ENCODE results near the gene PPP1R27.
"Not testable (repeated sequence)": the region's sequence is repeated elsewhere in the genome, so short reads cannot be mapped to it uniquely, and the experiment has no call there.

The PPP1R27 gene

GRCh38 chr17:81842378-81842724 is 7.5 kb upstream of the PPP1R27 start:
- H3K4me3 ChIP-seq (ENCODE audit: low read length) = no peak overlapping the region
- no peaks in the 10 kb centered on the region for H3K4me1 ChIP-seq (ENCODE audit: low read length)
- no peak overlapping the region for H3K27ac ChIP-seq (ENCODE audit: low read length)
- 0 out of 2 replicates have a peak, but pooled peaks cover 14% of the 10 kb centered on the region for H4K20me1 ChIP-seq (ENCODE audit: insufficient read depth, low read length)
- H3K36me3 ChIP-seq (replicated peaks; ENCODE audit: low read depth, low read length) = peaks cover 44% of the 10 kb centered on the region
- no peak overlapping the region for H3K9ac ChIP-seq (ENCODE audit: low read length)
- no peaks in the 10 kb centered on the region for H3K79me2 ChIP-seq (ENCODE audit: low read length)
- no peak overlapping the region for H2AFZ ChIP-seq (ENCODE audit: low read depth, low read length)
- no peaks in the 10 kb centered on the region for H3K27me3 ChIP-seq (ENCODE audit: low read depth, low read length)
- no peak overlapping the region for H3K4me2 ChIP-seq (ENCODE audit: low read length)
- TF ChIP-seq, protein P1, sequence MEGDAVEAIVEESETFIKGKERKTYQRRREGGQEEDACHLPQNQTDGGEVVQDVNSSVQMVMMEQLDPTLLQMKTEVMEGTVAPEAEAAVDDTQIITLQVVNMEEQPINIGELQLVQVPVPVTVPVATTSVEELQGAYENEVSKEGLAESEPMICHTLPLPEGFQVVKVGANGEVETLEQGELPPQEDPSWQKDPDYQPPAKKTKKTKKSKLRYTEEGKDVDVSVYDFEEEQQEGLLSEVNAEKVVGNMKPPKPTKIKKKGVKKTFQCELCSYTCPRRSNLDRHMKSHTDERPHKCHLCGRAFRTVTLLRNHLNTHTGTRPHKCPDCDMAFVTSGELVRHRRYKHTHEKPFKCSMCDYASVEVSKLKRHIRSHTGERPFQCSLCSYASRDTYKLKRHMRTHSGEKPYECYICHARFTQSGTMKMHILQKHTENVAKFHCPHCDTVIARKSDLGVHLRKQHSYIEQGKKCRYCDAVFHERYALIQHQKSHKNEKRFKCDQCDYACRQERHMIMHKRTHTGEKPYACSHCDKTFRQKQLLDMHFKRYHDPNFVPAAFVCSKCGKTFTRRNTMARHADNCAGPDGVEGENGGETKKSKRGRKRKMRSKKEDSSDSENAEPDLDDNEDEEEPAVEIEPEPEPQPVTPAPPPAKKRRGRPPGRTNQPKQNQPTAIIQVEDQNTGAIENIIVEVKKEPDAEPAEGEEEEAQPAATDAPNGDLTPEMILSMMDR (IDR thresholded peaks at IDR 0.05; ENCODE audit: low read depth, low read length) = no peak
- no peak for TF ChIP-seq EZH2phosphoT487 (IDR thresholded peaks at IDR 0.05; ENCODE audit: low read depth)
- H3K9me3 ChIP-seq (ENCODE audit: insufficient read depth, low read length) = no peaks in the 10 kb centered on the region

DNA sequence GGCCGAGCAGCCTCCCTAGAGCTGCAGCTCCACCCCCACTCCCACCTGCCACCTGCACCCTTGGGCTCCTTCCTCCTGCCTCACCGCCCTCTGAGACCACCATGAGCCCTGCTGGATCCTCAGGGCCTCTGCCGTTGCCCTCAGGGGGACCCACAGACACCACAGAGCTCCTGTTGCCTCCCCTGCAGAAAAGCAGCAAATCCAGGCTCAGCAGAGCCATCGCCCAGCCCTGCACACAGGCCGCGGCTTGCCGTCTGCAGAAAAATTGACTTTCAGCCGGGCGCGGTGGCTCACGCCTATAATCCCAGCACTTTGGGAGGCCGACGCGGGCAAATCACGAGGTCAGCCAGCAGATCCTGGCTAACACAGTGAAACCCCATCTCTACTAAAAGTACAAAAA is 7.0 kb upstream of the PPP1R27 start:
- H3K4me1 ChIP-seq (ENCODE audit: low read length) = no peaks in the 10 kb centered on the region
- H3K4me3 ChIP-seq (ENCODE audit: low read length) = no peak overlapping the region
- H3K27ac ChIP-seq (ENCODE audit: low read length) = no peak overlapping the region
- H4K20me1 ChIP-seq (ENCODE audit: insufficient read depth, low read length) = 0 out of 2 replicates have a peak, but pooled peaks cover 14% of the 10 kb centered on the region
- peaks cover 39% of the 10 kb centered on the region for H3K36me3 ChIP-seq (replicated peaks; ENCODE audit: low read depth, low read length)
- TF ChIP-seq, protein P1 (IDR thresholded peaks at IDR 0.05; ENCODE audit: low read depth, low read length) = no peak
- no peak for TF ChIP-seq EZH2phosphoT487 (IDR thresholded peaks at IDR 0.05; ENCODE audit: low read depth)
- H3K9me3 ChIP-seq (ENCODE audit: insufficient read depth, low read length) = no peaks in the 10 kb centered on the region
- H2AFZ ChIP-seq (ENCODE audit: low read depth, low read length) = no peak overlapping the region
- H3K4me2 ChIP-seq (ENCODE audit: low read length) = no peak overlapping the region
- no peaks in the 10 kb centered on the region for H3K27me3 ChIP-seq (ENCODE audit: low read depth, low read length)
- no peaks in the 10 kb centered on the region for H3K79me2 ChIP-seq (ENCODE audit: low read length)
- H3K9ac ChIP-seq (ENCODE audit: low read length) = no peak overlapping the region

- H3K36me3 ChIP-seq (replicated peaks; ENCODE audit: low read depth, low read length) = peaks cover 33% of the 10 kb centered on the region
- H3K9ac ChIP-seq (ENCODE audit: low read length) = no peak overlapping the region
- H3K4me1 ChIP-seq (ENCODE audit: low read length) = no peaks in the 10 kb centered on the region
Observed at GRCh38 chr17:81840826-81841778, 6.3 kb upstream of the PPP1R27 start.

GRCh38 chr17:81840059-81840458 is 5.2 kb upstream of the PPP1R27 start:
- not testable (repeated sequence) for H3K27ac ChIP-seq (ENCODE audit: low read length); H2AFZ ChIP-seq (ENCODE audit: low read depth, low read length); H3K4me1 ChIP-seq (ENCODE audit: low read length); H3K9ac ChIP-seq (ENCODE audit: low read length); H3K4me2 ChIP-seq (ENCODE audit: low read length); H3K4me3 ChIP-seq (ENCODE audit: low read length); H3K9me3 ChIP-seq (ENCODE audit: insufficient read depth, low read length); H3K79me2 ChIP-seq (ENCODE audit: low read length); H3K27me3 ChIP-seq (ENCODE audit: low read depth, low read length)
- Histone ChIP-seq H4K20me1 (ENCODE audit: insufficient read depth, low read length) (0 out of 2 replicates have a peak, but pooled peaks cover 14% of the 10 kb centered on the region), H3K36me3 (replicated peaks; ENCODE audit: low read depth, low read length) (peaks cover 23% of the 10 kb centered on the region)

More at GRCh38 chr17:81840826-81841778, 6.3 kb upstream of the PPP1R27 start:
- H3K79me2 ChIP-seq (ENCODE audit: low read length) = no peaks in the 10 kb centered on the region
- no peak overlapping the region for H2AFZ ChIP-seq (ENCODE audit: low read depth, low read length)
- no peaks in the 10 kb centered on the region for H3K27me3 ChIP-seq (ENCODE audit: low read depth, low read length)
- no peaks in the 10 kb centered on the region for H3K9me3 ChIP-seq (ENCODE audit: insufficient read depth, low read length)
- H3K4me3 ChIP-seq (ENCODE audit: low read length) = no peak overlapping the region
- 0 out of 2 replicates have a peak, but pooled peaks cover 14% of the 10 kb centered on the region for H4K20me1 ChIP-seq (ENCODE audit: insufficient read depth, low read length)
- no peak for TF ChIP-seq EZH2phosphoT487 (IDR thresholded peaks at IDR 0.05; ENCODE audit: low read depth)
- H3K4me2 ChIP-seq (ENCODE audit: low read length) = no peak overlapping the region
- H3K27ac ChIP-seq (ENCODE audit: low read length) = no peak overlapping the region

DNA sequence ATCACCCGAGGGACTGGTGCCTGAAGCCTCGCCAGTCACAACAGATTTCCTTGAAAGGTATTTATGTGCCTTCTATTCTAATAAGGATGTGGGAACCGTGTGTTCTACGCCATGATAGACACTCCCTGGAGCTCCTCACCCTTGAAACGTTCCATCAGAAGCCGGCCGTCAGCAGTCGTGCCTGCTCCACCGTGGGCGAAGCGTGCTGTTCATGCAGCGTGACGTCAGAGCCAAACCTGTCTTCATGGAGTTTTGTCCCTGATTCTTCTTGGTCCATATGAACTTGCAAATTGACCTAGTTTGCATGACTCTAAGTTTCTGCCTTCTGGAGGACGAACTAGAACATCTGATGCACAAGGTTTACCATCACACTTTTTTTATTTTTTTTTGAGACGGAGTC is 4.5 kb upstream of the PPP1R27 start:
- peaks cover 16% of the 10 kb centered on the region for H3K36me3 ChIP-seq (replicated peaks; ENCODE audit: low read depth, low read length)
- no peak overlapping the region for H3K4me2 ChIP-seq (ENCODE audit: low read length)
- no peak for TF ChIP-seq EZH2phosphoT487 (IDR thresholded peaks at IDR 0.05; ENCODE audit: low read depth)
- TF ChIP-seq, protein P1 (IDR thresholded peaks at IDR 0.05; ENCODE audit: low read depth, low read length) = no peak
- no peak overlapping the region for H3K4me3 ChIP-seq (ENCODE audit: low read length)
- no peaks in the 10 kb centered on the region for H3K9me3 ChIP-seq (ENCODE audit: insufficient read depth, low read length)
- H3K9ac ChIP-seq (ENCODE audit: low read length) = no peak overlapping the region
- H3K27ac ChIP-seq (ENCODE audit: low read length) = no peak overlapping the region
- 0 out of 2 replicates have a peak, but pooled peaks cover 9% of the 10 kb centered on the region for H4K20me1 ChIP-seq (ENCODE audit: insufficient read depth, low read length)
- no peak overlapping the region for H2AFZ ChIP-seq (ENCODE audit: low read depth, low read length)
- peaks cover 5% of the 10 kb centered on the region for H3K79me2 ChIP-seq (ENCODE audit: low read length)
- H3K27me3 ChIP-seq (ENCODE audit: low read depth, low read length) = no peaks in the 10 kb centered on the region
- peaks cover 2% of the 10 kb centered on the region for H3K4me1 ChIP-seq (ENCODE audit: low read length)
